ENCODE measurements around the gene CLECL1.

DNA sequence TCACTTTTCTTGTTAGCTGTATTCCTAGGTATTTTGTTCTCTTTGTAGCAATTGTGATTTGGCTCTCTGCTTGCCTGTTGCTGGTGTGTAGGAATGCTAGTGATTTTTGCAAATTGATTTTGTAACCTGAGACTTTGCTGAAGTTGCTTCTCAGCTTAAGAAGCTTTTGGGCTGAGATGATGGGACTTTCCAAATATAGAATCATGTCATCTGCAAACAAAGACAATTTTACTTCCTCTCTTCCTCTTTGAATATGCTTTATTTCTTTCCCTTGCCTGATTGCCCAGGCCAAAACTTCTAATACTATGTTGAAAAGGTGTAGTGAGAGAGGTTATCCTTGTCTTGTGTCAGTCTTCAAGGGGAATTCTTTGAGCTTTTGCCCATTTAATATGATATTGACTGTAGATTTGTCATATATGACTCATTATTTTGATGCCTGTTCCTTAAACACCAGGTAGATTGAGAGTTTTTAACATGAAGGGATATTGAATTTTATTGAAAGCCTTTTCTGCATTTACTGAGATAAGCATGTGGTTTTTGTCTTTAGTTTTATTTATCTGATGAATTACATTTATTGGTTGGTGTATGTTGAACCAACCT is 26.7 kb downstream of the CLECL1 start:
- TF ChIP-seq TCF7L2 (IDR thresholded peaks at IDR 0.05; ENCODE audit: borderline replicate concordance, extremely low read depth, insufficient read depth, insufficient read length) = no peak
- TF ChIP-seq, protein P1, sequence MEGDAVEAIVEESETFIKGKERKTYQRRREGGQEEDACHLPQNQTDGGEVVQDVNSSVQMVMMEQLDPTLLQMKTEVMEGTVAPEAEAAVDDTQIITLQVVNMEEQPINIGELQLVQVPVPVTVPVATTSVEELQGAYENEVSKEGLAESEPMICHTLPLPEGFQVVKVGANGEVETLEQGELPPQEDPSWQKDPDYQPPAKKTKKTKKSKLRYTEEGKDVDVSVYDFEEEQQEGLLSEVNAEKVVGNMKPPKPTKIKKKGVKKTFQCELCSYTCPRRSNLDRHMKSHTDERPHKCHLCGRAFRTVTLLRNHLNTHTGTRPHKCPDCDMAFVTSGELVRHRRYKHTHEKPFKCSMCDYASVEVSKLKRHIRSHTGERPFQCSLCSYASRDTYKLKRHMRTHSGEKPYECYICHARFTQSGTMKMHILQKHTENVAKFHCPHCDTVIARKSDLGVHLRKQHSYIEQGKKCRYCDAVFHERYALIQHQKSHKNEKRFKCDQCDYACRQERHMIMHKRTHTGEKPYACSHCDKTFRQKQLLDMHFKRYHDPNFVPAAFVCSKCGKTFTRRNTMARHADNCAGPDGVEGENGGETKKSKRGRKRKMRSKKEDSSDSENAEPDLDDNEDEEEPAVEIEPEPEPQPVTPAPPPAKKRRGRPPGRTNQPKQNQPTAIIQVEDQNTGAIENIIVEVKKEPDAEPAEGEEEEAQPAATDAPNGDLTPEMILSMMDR (IDR thresholded peaks at IDR 0.05 in 2 of 3, conservative IDR thresholded peaks at IDR 0.05 in 1 of 3; ENCODE audit: borderline replicate concordance in 1 of 3, insufficient read depth in 1 of 3, low read depth in 2 of 3, low read length in 2 of 3) = no peak
- TF ChIP-seq POLR2A (IDR thresholded peaks at IDR 0.05; ENCODE audit: borderline replicate concordance, extremely low read depth, insufficient read depth, insufficient read length) = no peak
- no peak for TF ChIP-seq EZH2 (IDR thresholded peaks at IDR 0.05)
- TF ChIP-seq SIN3A (IDR thresholded peaks at IDR 0.05; ENCODE audit: low read depth) = no peak
- TF ChIP-seq EZH2phosphoT487 (IDR thresholded peaks at IDR 0.05; ENCODE audit: borderline replicate concordance) = no peak
- no peak for TF ChIP-seq ELF1 (IDR thresholded peaks at IDR 0.05; ENCODE audit: borderline replicate concordance, low read depth)
- TF ChIP-seq, protein P2, sequence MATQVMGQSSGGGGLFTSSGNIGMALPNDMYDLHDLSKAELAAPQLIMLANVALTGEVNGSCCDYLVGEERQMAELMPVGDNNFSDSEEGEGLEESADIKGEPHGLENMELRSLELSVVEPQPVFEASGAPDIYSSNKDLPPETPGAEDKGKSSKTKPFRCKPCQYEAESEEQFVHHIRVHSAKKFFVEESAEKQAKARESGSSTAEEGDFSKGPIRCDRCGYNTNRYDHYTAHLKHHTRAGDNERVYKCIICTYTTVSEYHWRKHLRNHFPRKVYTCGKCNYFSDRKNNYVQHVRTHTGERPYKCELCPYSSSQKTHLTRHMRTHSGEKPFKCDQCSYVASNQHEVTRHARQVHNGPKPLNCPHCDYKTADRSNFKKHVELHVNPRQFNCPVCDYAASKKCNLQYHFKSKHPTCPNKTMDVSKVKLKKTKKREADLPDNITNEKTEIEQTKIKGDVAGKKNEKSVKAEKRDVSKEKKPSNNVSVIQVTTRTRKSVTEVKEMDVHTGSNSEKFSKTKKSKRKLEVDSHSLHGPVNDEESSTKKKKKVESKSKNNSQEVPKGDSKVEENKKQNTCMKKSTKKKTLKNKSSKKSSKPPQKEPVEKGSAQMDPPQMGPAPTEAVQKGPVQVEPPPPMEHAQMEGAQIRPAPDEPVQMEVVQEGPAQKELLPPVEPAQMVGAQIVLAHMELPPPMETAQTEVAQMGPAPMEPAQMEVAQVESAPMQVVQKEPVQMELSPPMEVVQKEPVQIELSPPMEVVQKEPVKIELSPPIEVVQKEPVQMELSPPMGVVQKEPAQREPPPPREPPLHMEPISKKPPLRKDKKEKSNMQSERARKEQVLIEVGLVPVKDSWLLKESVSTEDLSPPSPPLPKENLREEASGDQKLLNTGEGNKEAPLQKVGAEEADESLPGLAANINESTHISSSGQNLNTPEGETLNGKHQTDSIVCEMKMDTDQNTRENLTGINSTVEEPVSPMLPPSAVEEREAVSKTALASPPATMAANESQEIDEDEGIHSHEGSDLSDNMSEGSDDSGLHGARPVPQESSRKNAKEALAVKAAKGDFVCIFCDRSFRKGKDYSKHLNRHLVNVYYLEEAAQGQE (IDR thresholded peaks at IDR 0.05; ENCODE audit: low read depth) = no peak
- no peak for TF ChIP-seq ZFX (IDR thresholded peaks at IDR 0.05)
- TF ChIP-seq, protein P3, sequence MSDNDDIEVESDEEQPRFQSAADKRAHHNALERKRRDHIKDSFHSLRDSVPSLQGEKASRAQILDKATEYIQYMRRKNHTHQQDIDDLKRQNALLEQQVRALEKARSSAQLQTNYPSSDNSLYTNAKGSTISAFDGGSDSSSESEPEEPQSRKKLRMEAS (IDR thresholded peaks at IDR 0.05) = no peak
- no peak for TF ChIP-seq JUND (IDR thresholded peaks at IDR 0.05)
- no peak for TF ChIP-seq POLR2AphosphoS5 (IDR thresholded peaks at IDR 0.05; ENCODE audit: low read depth, low read length)
- no peak for TF ChIP-seq CEBPB (IDR thresholded peaks at IDR 0.05; ENCODE audit: low read depth)

Measured in HCT116 (cell line).